ENCODE data around the gene MAEL.
A peak's percentile ranks its signal among the peaks of the same experiment; 100 is the strongest.

The MAEL gene

DNA sequence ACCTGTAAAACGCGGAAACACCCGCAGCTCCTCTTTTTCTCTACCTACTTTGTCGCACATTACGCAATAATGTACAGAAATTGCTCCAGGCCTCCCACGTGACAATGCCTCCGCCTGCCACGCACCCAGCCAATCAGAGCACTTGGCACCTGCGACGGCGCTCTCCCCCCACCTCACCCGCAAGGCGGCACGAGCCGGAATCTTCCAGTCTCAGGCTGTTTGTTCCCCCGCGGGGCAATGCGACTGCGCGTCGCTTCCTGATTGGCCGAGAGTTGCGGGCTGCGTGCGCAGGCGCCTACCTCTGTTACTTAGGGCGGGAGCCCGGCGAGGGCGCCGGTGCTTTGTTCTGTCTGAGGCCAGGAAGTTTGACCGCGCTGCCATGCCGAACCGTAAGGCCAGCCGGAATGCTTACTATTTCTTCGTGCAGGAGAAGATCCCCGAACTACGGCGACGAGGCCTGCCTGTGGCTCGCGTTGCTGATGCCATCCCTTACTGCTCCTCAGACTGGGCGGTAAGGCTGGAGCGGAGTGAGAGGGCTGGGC, at the start of gene MAEL:
Gene MAEL, plus strand, starts transcription at position 307 of the 542 bp plus-strand sequence. Its CDS starts 73 bp downstream, at position 380.
- no peak for DNase-seq

DNA sequence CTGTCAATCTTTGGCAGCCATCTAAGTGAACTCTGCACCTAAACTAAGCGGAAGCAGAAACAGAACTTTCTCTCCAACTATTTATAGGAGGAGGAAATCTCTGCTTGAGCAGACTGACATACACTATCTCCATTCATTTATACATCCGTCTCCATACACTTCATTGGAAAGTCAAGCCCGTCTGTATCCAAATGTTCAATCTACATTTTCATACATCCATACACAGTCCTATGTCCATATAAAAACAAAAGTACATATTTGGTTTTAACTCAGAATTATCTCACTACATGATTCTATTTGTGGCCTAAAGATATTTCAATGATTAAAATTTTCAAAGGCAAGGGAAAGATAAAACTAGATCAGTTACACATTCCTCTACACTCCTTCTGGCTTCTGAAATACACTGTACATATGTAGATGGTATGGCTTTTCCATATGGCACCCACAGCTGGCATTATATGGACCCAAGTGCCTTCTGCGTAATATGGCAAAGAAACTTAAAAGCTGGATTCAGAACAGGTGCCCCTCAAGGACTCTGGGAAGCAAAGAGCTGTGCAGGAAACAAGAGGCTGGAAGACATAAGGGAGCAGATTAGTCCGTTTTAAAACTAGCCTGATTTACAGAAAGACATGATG, 49.2 kb upstream of the MAEL start:
- no peak for DNase-seq

GRCh38 chr1:166944186-166944967, 44.7 kb upstream of the MAEL start:
- DNase-seq: peak in 1 of 2 donors; percentile 41

DNA sequence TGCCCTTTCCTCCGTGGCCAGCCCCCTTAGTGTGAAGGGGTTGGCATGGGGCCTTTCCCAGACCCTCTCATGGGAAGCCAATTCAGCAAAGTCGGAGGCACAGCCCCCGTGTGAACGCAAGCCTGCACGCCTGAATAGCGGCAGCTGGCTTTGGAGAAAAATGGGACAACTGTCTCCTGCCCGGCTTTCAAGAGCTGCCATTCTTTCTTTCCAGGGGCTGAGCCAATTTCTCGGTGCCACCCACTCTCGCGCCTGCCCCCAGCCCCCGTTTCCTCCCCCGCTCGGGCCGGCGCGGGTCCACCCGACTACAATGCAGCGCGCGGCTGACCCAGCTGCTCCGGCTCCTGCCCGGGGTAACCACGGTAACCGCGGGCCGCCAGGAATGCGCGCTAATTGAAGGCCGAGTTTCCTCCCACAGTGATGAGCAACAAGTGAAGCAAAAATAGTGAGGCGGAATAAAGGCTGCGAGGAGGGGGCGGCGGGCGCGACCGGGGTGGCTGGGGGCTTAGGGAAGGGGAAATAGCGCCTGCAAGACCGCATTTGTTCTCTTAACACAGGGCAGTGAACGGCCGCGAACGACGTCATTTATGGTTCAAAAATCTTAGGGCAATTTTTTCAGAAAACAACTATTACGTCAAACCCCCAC, 41.6 kb upstream of the MAEL start:
- DNase-seq: no peak

DNA sequence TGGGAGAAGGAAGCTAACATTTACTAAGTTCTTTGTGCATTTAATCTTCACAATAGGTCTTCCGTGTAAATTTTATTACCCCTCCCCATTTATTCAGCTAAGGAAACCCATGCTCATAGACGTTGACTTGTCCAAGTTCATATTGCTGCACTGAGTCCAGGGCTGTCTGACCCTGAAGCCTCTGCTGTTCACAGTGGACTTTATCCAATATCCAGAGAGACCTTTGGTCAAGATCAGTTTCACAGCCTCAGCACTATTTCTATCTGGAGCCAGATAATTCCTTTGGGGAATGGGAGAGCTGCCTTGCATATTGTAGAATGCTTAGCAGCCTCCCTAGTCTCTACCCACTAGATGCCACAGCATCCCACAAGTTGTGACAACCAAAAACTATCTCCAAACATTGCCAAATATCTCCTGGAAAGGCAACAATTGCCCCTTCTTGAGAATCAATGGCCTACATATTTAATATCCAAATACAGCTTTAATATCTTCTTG, 40.2 kb upstream of the MAEL start:
- DNase-seq: no peak

- no peak for DNase-seq
Measured at GRCh38 chr1:166950156-166950555, 38.9 kb upstream of the MAEL start.

- DNase-seq: no peak
Measured at GRCh38 chr1:166951050-166951449, 38.0 kb upstream of the MAEL start.

GRCh38 chr1:166952002-166952746, 36.9 kb upstream of the MAEL start:
- no peak for DNase-seq

- DNase-seq: no peak
Measured at GRCh38 chr1:166953491-166953890, 35.6 kb upstream of the MAEL start.

DNA sequence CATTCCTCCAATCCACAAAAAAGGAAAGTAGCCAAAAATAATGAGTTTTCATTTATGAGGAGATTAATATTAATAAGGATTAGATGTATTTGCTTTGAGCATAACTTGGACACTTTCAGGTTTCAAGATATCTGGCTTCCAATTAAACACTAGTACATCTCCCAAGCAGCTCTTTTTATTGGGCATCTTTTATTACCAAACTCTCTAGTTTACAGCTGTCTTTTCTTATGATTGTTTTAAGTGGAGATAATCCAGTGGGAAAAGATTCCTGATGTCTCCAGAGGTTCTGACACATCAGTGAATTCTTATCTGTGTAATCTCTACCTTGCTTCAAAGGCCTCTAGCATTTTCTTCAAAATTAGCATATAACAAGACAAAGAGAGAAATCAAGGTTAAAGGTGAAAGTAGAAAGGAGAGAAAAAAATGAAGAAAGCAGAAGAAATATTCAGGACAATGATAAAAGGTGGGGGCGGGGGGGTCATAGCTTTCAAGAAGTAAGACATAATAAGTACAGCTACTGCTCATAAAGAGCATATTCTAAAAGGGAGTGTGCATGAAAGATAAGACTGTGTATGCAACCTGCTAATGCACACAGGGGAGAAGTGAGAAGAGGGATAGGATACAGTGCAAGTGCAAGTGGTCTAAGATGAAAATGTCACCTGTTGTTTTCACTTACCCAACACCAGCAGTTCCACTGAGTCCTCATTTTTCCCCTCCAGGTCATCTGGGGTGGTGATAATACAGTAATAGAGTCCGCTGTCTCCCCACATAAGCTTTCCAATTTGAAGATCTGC, 32.8 kb upstream of the MAEL start:
- no peak for DNase-seq

- no peak for DNase-seq
Measured at GRCh38 chr1:166956872-166957271, 32.2 kb upstream of the MAEL start.

GRCh38 chr1:166960858-166961474, 28.1 kb upstream of the MAEL start:
- DNase-seq: no peak

- DNase-seq: peak in 1 of 2 donors; percentile 87
Measured at GRCh38 chr1:166969074-166969677, 19.9 kb upstream of the MAEL start.

DNA sequence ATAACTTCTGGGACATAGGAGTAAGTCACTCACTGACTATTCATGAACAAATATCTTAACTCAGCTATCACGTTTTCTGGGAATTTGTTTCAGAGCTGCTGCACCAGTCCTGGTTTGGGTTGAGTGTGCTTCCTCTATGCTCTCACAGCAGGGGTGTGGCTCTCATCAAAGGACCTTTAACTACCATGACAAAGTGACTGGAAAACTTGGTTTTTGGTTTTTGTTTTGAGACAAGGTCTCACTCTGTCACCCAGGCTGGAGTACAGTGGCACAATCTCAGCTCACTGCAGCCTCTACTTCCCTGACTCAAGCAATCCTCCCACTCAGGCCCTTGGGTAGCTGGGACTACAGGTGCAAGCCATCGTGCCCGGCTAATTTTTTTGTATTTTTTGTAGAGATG, 17.8 kb upstream of the MAEL start:
- DNase-seq: no peak

DNA sequence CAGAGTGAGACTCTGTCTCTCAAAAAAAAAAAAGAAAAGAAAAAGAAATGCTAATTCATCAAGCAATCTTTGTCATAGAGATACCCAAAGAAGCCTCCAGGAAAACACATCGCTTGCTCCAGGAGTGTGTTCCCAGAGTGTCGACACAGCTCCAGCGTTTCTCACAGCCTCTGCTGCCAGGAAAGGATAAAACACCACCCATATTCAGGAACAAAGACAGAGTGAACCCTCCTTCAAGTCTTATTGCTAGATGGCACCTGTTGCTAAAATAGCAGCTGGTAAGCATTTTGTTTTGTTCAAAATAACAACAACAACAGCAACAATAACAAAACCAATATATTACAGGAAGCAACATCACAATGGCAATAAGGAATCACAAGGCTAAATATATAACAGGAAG, 16.9 kb upstream of the MAEL start:
- DNase-seq: no peak

GRCh38 chr1:166972826-166973225, 16.3 kb upstream of the MAEL start:
- no peak for DNase-seq

DNA sequence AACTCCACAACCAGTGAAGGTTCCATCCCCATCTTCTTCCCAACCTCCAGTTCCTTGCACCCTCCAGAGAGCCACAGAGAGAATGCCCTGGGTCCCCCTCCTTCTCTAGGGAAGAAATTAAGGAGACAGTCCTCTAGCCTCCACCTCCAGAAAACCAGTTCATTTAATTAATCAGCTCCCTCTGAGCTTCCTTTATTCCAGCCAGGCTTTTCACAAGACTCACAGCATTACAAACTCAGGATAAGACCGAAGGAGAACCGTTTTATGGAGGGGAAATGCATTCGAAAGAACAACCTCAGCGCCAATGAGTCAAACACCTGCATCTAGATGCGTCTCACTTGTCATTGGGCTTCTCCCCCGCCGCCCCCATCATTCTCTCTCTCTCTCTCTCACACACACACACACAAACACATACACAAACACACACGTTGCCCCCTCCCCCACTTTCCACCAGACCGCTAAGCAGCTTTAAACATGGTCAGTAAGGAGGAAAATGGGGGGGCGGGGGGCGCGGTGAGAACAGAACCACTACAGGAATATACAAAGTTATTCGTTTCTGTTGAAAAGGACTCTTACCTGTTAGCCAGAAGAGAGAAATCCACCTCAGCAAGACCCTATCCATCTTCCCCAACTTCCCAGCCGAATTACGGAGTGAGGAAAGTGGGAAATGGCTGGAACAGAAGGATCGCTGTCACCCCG, 14.3 kb upstream of the MAEL start:
- no peak for DNase-seq

DNA sequence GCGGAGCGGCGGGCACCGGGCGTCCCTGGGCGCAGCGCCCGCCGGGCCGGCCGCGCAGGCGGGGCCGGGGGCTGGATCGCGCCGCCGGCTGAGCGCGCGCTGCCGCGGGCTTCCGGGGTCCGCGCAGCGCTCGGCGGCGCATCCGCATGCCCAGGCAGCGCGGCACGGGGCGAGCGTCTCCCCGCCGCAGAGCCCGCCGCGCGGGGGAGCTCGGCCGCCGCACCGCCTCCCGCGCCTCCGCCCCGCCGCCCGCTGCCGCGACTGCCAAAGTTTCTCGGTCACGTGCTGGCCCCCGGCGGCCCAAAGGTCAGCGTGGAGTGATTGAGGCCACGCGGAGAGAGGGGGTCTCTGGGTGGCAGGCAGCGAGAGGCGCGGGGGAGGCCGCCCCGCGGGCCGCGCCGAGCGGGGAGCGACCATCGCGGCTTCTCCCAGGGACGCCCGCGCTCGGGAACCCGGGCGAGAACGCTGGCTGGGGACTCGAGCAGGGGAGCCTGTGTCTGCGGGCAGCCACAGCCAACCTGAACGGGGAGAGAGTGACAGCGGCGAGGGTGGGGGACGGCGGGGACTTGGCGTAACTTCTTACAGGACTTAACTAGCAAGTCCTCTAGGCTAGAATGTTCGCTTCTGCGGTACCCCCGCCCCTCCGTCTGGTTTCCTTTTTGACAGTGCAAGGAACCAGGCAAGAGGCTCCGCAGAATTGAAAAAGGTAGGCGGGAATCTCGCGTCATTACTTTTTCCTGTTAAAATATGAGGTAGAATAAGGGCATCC, 13.5 kb upstream of the MAEL start, which contains the start of gene ILDR2:
Gene ILDR2, minus strand, starts transcription at position 180 of the 769 bp plus-strand sequence. CDS start 272 bp downstream, outside the sequence.
- peak; percentile 33 to 55 for DNase-seq

- DNase-seq: no peak
Measured at GRCh38 chr1:166977951-166978350, 11.1 kb upstream of the MAEL start.
